ENCODE measurements around the gene S100A8. TPM values are rescaled to one million over a fixed set of nuclear protein-coding genes. Genes with fewer than 3 reads are reported as not detected.

The S100A8 gene
- total and polyA plus RNA-seq, 2 donors (not counting 3 experiments of a cell fraction or from before 2014, with no cell fraction given), result not detected

DNA sequence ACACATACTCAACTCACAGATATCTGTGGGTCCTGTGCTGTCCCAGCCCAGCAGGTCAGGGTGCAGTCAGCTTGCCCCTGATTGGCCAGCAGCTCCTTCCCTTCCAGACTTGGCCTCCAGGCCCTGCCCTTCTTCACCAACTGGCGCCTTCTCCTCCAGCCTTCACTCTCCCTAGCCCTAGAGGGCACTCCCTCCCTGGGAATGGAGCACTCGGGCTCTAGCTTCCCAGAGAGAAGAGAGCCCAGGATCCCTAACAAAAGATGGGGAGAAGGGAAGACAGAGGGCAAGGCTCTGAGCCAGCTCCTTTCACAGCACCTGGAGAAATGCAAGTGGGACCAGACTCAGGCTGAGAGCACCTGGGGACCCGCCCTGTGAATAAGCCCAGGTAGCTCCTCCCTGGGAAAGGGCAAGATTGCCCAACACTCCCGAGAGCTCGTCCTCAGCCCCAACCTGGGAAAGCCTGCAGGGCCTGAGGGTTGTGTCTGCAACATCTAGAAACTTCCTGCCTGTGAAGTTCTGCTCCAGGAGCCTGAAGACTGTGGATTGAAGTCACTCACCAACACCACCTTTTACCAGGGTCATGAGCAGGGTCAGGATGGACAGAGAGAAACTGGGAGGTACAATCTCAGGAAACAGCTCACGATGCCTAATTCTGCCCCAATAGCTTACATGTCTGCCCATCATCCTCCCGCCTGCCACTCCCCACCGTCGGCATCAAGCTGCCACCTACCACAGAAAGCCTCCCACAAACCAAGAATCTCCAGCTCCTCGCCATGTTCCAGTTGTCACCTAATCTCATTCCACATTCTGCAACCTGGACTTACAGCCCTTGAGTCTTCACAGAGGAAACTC is 42.1 kb downstream of the S100A8 start, which contains the start of gene PGLYRP4:
PGLYRP4 (minus strand) TSS at position 331 of the 852 bp plus-strand sequence. CDS start 909 bp downstream, outside the sequence.
- Histone ChIP-seq H3K36me3 (ENCODE audit: control insufficient read depth in 2 of 2, extremely low read depth in 1 of 2, insufficient read depth in 2 of 2, low read length in 2 of 2) (no peaks in the 10 kb centered on the region), H3K9ac (replicated peaks; ENCODE audit: extremely low read depth, insufficient read depth, low read length) (no peak within 1 kb of the TSS), H3K4me3 (replicated peaks in 1 of 3; ENCODE audit: insufficient read depth in 1 of 3, low read depth in 1 of 3, low read length in 3 of 3) (no peak within 1 kb of the TSS), H3K9me3 (replicated peaks; ENCODE audit: control insufficient read depth, insufficient read depth, low read length) (no peaks in the 10 kb centered on the region), H3K27me3 (ENCODE audit: control insufficient read depth in 2 of 2, insufficient read depth in 2 of 2, low read length in 2 of 2) (peaks cover 2 to 3% of the 10 kb centered on the region in 2 experiments), H3K79me2 (ENCODE audit: control insufficient read depth, insufficient read depth, low read length) (no peaks in the 10 kb centered on the region), H3K4me1 (ENCODE audit: control insufficient read depth, extremely low read depth, insufficient read depth, low read length) (no peaks in the 10 kb centered on the region), H2AFZ (ENCODE audit: low read depth, low read length) (no peak within 1 kb of the TSS), H4K20me1 (replicated peaks; ENCODE audit: control insufficient read depth, extremely low read depth, insufficient read depth, low read length) (no peaks in the 10 kb centered on the region), H3K4me2 (ENCODE audit: insufficient read depth, low read length) (no peak within 1 kb of the TSS), H3K9me1 (replicated peaks; ENCODE audit: control insufficient read depth, extremely low read depth, insufficient read depth, low read length) (no peaks in the 10 kb centered on the region), H3K27ac (ENCODE audit: insufficient read depth, low read depth, low read length) (no peak within 1 kb of the TSS)
- FAIRE-seq, result no peak
- TF ChIP-seq FOS (IDR thresholded peaks at IDR 0.05; ENCODE audit: borderline replicate concordance, insufficient read depth, low read length) (no peak), GATA2 (IDR thresholded peaks at IDR 0.05; ENCODE audit: insufficient read depth, insufficient read length, low read depth, low read length) (no peak), POLR2A (IDR thresholded peaks at IDR 0.05; ENCODE audit: low read depth, low read length) (no peak), JUN (IDR thresholded peaks at IDR 0.05; ENCODE audit: borderline replicate concordance, insufficient read depth, insufficient read length, low read depth) (no peak), MYC (IDR thresholded peaks at IDR 0.05; ENCODE audit: low read depth, low read length) (no peak), POLR2AphosphoS5 (IDR thresholded peaks at IDR 0.05; ENCODE audit: insufficient read depth, low read depth, low read length) (no peak), MAX (IDR thresholded peaks at IDR 0.05; ENCODE audit: insufficient read depth, insufficient read length) (no peak), EZH2 (IDR thresholded peaks at IDR 0.05; ENCODE audit: borderline replicate concordance, low read depth, low read length, severe bottlenecking) (no peak)
- TF ChIP-seq, protein P1, sequence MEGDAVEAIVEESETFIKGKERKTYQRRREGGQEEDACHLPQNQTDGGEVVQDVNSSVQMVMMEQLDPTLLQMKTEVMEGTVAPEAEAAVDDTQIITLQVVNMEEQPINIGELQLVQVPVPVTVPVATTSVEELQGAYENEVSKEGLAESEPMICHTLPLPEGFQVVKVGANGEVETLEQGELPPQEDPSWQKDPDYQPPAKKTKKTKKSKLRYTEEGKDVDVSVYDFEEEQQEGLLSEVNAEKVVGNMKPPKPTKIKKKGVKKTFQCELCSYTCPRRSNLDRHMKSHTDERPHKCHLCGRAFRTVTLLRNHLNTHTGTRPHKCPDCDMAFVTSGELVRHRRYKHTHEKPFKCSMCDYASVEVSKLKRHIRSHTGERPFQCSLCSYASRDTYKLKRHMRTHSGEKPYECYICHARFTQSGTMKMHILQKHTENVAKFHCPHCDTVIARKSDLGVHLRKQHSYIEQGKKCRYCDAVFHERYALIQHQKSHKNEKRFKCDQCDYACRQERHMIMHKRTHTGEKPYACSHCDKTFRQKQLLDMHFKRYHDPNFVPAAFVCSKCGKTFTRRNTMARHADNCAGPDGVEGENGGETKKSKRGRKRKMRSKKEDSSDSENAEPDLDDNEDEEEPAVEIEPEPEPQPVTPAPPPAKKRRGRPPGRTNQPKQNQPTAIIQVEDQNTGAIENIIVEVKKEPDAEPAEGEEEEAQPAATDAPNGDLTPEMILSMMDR (IDR thresholded peaks at IDR 0.05; ENCODE audit: extremely low read depth in 1 of 2, insufficient read depth in 1 of 2, low read depth in 1 of 2, low read length in 2 of 2), result no peak
- no peak for DNase-seq (ENCODE audit: low read depth, low spot score)
- dilution Hi-C loops (cut with MboI; ENCODE audit: extremely low pct_ligation_motif_present, low sequenced_read_pairs), result no loop called here
- intact Hi-C loops (cut with micrococcal nuclease), result no loop called here
- ChIA-PET POLR2A (no interaction called here), CTCF (interaction anchor here (13.2 kb wide), 1 partner anchor 145 kb away, joined by 331 read pairs; no protein-coding TSS in a partner anchor)
- BruUV-seq (replicated peaks), result no TSS peak

Data from endothelial cell of umbilical vein (primary cell).